Neural cell (in vitro differentiated cells): ENCODE results near the gene TXN2.

Experiments
- EP300 ChIP-seq: fragments of 450-650 bp; conservative IDR thresholded peaks from 2 replicates; pipeline ENCODE4 v1.6.1; 2014; ENCODE audit warnings: antibody characterized with exemption, mild to moderate bottlenecking, moderate library complexity; ENCODE audit not compliant: poor library complexity, severe bottlenecking
- EZH2 ChIP-seq: fragments of 200-600, 300-800 bp; shearing (Covaris generic), sonication (generic); IDR thresholded peaks from 2 replicates; pipeline ENCODE4 v1.6.1; 2014; ENCODE audit warnings: antibody characterized with exemption, low read length, borderline replicate concordance, mild to moderate bottlenecking; ENCODE audit not compliant: insufficient read depth, poor library complexity, severe bottlenecking
- POLR2AphosphoS5 ChIP-seq: IDR thresholded peaks from 2 replicates; pipeline ENCODE4 v1.6.1; 2012
- RAD21 ChIP-seq: fragments of 450-650 bp; conservative IDR thresholded peaks from 2 replicates; pipeline ENCODE4 v1.6.1; 2014; ENCODE audit warnings: antibody characterized with exemption, mild to moderate bottlenecking, moderate library complexity
- REST ChIP-seq: IDR thresholded peaks from 2 replicates; pipeline ENCODE4 v1.6.1; 2012; ENCODE audit warnings: borderline replicate concordance
- SMC3 ChIP-seq: fragments of 450-650 bp; conservative IDR thresholded peaks from 2 replicates; pipeline ENCODE4 v1.6.1; 2014; ENCODE audit warnings: antibody characterized with exemption, mild to moderate bottlenecking, moderate library complexity; ENCODE audit not compliant: poor library complexity
- TAF1 ChIP-seq: IDR thresholded peaks from 2 replicates; pipeline ENCODE4 v1.6.1; 2012; ENCODE audit warnings: low read depth
- TF ChIP-seq, protein P1 (sequence below): fragments of 450-650 bp; IDR thresholded peaks from 2 replicates; pipeline ENCODE4 v1.5.1; 2014; ENCODE audit warnings: antibody characterized with exemption, mild to moderate bottlenecking, moderate library complexity; ENCODE audit not compliant: poor library complexity, severe bottlenecking

GRCh38 chr22:36507518-36508010, 26.1 kb upstream of the TXN2 start:
- TF ChIP-seq EZH2 (no peak), POLR2AphosphoS5 (no peak), RAD21 (no peak), EP300 (no peak), REST (no peak), SMC3 (no peak), TAF1 (no peak)
- TF ChIP-seq, protein P1, sequence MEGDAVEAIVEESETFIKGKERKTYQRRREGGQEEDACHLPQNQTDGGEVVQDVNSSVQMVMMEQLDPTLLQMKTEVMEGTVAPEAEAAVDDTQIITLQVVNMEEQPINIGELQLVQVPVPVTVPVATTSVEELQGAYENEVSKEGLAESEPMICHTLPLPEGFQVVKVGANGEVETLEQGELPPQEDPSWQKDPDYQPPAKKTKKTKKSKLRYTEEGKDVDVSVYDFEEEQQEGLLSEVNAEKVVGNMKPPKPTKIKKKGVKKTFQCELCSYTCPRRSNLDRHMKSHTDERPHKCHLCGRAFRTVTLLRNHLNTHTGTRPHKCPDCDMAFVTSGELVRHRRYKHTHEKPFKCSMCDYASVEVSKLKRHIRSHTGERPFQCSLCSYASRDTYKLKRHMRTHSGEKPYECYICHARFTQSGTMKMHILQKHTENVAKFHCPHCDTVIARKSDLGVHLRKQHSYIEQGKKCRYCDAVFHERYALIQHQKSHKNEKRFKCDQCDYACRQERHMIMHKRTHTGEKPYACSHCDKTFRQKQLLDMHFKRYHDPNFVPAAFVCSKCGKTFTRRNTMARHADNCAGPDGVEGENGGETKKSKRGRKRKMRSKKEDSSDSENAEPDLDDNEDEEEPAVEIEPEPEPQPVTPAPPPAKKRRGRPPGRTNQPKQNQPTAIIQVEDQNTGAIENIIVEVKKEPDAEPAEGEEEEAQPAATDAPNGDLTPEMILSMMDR: no peak
